Omental fat pad (tissue), 4 donors: Measurements from ENCODE around the gene PHF20. TPM values are rescaled to one million over a fixed set of nuclear protein-coding genes. Genes with fewer than 3 reads are reported as not detected.

ENCODE experiments used
- ATAC-seq: fragments of 150-250 bp; one replicate; pipeline ENCODE4 v1.9.1; 2016; ENCODE audit warnings: mild to moderate bottlenecking, moderate library complexity; ENCODE audit not compliant: low FRiP score
- DNase-seq: peaks from one replicate; pipeline ENCODE4 v3.0.0-alpha.2; 2019; ENCODE audit warnings: low spot score
- total RNA-seq, 4 donors: library from RNA; depleted of rRNA; stranded (reverse); fragments of >200 nt; gene quantifications; one replicate each; pipeline ENCODE4 v1.1.0, GENCODE V29; 2016
- TF ChIP-seq, protein P1 (sequence below), 3 donors: fragments of 450-650 bp; IDR thresholded peaks; one replicate each; pipeline ENCODE4 v1.5.1; 2016 to 2017; ENCODE audit warnings: antibody characterized with exemption in 3 of 3, mild to moderate bottlenecking in 3 of 3, moderate library complexity in 2 of 3

Gene PHF20
- total RNA-seq, 4 donors from 2014 or later = 51.0 to 71.7 (median 54.8) TPM

- ATAC-seq = no peak
- TF ChIP-seq, protein P1, sequence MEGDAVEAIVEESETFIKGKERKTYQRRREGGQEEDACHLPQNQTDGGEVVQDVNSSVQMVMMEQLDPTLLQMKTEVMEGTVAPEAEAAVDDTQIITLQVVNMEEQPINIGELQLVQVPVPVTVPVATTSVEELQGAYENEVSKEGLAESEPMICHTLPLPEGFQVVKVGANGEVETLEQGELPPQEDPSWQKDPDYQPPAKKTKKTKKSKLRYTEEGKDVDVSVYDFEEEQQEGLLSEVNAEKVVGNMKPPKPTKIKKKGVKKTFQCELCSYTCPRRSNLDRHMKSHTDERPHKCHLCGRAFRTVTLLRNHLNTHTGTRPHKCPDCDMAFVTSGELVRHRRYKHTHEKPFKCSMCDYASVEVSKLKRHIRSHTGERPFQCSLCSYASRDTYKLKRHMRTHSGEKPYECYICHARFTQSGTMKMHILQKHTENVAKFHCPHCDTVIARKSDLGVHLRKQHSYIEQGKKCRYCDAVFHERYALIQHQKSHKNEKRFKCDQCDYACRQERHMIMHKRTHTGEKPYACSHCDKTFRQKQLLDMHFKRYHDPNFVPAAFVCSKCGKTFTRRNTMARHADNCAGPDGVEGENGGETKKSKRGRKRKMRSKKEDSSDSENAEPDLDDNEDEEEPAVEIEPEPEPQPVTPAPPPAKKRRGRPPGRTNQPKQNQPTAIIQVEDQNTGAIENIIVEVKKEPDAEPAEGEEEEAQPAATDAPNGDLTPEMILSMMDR (IDR thresholded peaks at IDR 0.05) = no peak
- no peak for DNase-seq
Observed at GRCh38 chr20:35791097-35791496, 19.3 kb downstream of the PHF20 start.

GRCh38 chr20:35791821-35792220, 20.0 kb downstream of the PHF20 start:
- peak; percentile 88 for ATAC-seq
- TF ChIP-seq, protein P1 (IDR thresholded peaks at IDR 0.05) = no peak
- no peak for DNase-seq

- ATAC-seq = no peak
- DNase-seq = no peak
- TF ChIP-seq, protein P1 (IDR thresholded peaks at IDR 0.05) = no peak
Observed at GRCh38 chr20:35792740-35793139, 20.9 kb downstream of the PHF20 start.

- ATAC-seq (no peak), DNase-seq (no peak)
- TF ChIP-seq, protein P1 (IDR thresholded peaks at IDR 0.05) = no peak
Observed at GRCh38 chr20:35796571-35796970, 24.8 kb downstream of the PHF20 start.

- ATAC-seq (no peak), DNase-seq (no peak)
- TF ChIP-seq, protein P1 (IDR thresholded peaks at IDR 0.05) = no peak
Observed at GRCh38 chr20:35801865-35802264, 30.1 kb downstream of the PHF20 start.

DNA sequence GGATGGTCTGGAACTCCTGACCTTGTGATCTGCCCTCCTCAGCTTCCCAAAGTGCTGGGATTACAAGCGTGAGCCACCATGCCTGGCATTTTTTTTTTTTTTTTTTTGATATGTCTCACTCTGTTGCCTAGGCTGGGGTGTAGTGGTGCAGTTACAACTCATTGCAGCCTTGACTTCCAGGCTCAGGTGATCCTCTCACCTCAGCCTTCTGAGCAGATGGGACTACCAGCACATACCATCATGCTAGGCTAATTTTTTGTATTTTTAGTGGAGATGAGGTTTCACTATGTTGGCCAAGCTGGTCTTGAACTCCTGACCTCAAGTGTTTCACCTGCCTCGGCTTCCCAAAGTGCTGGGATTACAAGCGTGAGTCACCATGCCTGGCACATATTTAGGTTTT, 34.3 kb downstream of the PHF20 start:
- DNase-seq (no peak), ATAC-seq (no peak)
- TF ChIP-seq, protein P1 (IDR thresholded peaks at IDR 0.05) = no peak

DNA sequence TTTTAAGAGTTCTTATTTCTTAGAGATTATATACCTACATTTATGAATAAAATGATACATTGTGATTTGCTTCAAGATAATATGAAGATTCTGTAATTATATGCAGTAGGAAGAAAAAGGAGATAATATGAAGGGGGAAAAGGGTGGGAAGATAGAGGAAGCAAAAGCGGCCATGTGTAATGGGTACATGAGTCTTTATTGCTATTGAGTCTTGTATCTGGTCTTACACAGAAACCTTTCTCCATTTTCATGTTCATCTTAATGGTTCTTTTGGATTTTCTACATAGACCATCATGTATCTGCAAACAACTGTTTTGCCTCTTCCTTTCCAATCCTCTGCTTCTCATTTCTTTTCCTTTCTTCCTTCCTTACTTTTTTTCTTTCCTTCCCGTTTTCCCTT, 36.1 kb downstream of the PHF20 start:
- ATAC-seq (no peak), DNase-seq (no peak)
- TF ChIP-seq, protein P1 (IDR thresholded peaks at IDR 0.05) = no peak
